GM10248 (cell line): ENCODE measurements around the gene LHFPL3.

Source experiments
- CTCF ChIA-PET: fragments of 300-600 bp; sonication (Branson Sonifier 250); formaldehyde crosslinking; extraction: SDS; loops from one replicate; lab custom pipeline; 2021; ENCODE audit warnings: antibody characterized with exemption; lab: Yijun Ruan, JAX
- POLR2A ChIA-PET: fragments of 350-650 bp; sonication (Branson Sonifier 250); formaldehyde crosslinking; extraction: SDS; loops from one replicate; lab custom pipeline; 2020; ENCODE audit warnings: antibody characterized with exemption; lab: Yijun Ruan, JAX
- DNase-seq: peaks from one replicate; pipeline ENCODE4 v3.0.0; 2012; ENCODE audit errors: extremely low spot score
- TF ChIP-seq, protein P1 (sequence below): IDR thresholded peaks from 2 replicates; pipeline ENCODE4 v1.5.1; 2012; ENCODE audit warnings: mild to moderate bottlenecking, low read depth; ENCODE audit errors: extremely low read depth, missing control alignments, control extremely low read depth

LHFPL3 gene

DNA sequence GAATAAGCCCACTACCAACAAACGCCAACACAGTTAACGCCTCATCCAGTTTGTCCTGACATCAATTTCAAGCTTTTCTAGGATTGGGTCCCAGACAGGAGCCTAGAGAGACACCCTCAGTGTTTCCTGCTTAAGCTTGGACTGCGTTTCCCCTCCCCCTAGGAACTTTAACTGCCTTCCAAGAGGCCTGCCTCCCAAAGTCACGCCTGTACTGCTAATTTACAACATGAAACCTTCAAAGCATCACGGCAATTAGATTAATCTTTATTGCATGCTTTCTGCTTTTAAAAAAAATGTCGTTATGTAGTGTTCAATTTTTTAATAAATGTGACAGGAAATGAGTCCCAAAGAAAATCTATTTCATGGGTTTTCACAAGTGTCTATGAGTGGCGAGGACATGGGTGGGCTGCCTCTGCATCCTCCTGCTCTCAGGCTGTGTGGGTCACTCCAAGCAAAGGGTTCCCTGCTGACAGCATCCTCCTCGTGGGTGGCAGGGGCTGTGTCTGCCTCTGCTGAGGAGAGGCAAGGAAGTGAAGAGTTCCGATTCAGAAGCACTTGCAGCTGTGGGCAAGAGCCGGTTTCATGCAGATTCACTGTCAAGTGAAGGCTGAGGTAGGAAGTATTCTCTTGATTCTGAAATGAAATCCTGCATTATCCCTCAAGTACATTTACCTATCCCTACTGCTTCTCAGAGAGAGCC lies 492.6 kb downstream of the LHFPL3 start:
- no peak for DNase-seq
- TF ChIP-seq, protein P1, sequence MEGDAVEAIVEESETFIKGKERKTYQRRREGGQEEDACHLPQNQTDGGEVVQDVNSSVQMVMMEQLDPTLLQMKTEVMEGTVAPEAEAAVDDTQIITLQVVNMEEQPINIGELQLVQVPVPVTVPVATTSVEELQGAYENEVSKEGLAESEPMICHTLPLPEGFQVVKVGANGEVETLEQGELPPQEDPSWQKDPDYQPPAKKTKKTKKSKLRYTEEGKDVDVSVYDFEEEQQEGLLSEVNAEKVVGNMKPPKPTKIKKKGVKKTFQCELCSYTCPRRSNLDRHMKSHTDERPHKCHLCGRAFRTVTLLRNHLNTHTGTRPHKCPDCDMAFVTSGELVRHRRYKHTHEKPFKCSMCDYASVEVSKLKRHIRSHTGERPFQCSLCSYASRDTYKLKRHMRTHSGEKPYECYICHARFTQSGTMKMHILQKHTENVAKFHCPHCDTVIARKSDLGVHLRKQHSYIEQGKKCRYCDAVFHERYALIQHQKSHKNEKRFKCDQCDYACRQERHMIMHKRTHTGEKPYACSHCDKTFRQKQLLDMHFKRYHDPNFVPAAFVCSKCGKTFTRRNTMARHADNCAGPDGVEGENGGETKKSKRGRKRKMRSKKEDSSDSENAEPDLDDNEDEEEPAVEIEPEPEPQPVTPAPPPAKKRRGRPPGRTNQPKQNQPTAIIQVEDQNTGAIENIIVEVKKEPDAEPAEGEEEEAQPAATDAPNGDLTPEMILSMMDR, result no peak
- POLR2A ChIA-PET, result no interaction called here
- CTCF ChIA-PET, result no interaction called here

DNA sequence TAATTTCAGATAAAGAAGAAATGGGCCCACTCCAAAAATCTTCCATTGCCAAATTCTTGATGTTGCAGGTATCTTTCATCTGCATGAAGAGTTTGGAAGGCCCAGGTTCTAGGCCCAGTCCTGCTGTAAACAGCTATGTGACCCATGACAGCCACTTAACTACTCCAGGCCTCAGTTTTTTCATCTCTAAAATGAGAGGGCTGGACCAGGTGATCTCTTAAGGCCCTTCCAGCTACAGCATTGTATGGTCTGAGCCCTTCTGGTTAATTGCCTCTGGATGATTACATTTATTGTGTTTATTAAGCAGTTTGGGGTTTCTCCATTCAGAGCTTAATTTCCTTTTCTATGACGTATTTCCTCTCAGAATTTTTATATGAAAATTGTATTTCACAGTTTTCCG lies 494.8 kb downstream of the LHFPL3 start:
- ChIA-PET CTCF (interaction anchor here (1.0 to 1.9 kb wide), 4 partner anchors 9 to 25 kb away, joined by 4 to 5 read pairs (median 5); no protein-coding TSS in a partner anchor), POLR2A (no interaction called here)
- TF ChIP-seq, protein P1, result no peak
- DNase-seq, result no peak

DNA sequence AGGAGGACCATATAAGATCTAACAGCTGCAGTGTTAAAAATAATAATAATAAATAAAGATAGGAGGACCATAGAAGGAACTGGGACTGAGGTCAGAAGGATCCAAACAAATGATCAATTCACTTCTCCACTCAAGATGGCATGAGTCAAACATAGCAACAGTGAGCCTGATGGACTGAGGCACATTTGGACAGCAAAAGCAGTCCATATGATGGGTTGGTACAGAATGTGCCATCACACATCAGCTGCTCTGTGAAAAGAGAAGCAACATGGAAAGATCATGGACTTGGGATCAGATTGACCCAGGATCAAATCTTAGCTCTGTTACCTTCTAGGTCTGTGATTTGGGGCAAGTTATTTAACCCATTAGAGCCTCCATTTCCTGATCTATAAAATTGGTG lies 496.7 kb downstream of the LHFPL3 start:
- TF ChIP-seq, protein P1, result no peak
- CTCF ChIA-PET, result interaction anchor here (1.2 to 2.8 kb wide), 5 partner anchors 11 to 182 kb away, joined by 5 to 20 read pairs (median 5); no protein-coding TSS in a partner anchor
- POLR2A ChIA-PET, result no interaction called here
- DNase-seq, result no peak

DNA sequence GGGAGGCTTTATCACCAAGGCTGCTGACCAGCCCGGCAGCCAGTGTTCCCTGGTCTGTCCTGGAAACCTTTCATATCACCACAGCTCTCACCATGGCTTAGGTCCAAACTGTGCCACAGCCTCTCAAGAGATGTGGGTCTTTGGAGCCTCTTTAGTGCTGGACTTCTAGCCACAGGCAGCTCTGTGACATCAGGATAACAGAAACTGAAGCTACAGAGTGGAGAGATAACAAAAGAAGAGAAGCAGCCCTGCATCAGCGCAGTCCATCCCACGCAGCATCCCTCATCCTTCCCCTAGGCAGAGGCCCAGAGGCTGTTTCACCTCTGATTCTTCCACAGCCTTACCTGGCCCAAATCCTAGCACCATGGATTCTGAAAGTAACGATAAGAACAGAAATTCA lies 497.7 kb downstream of the LHFPL3 start:
- CTCF ChIA-PET, result interaction anchor here (1.2 to 2.8 kb wide), 4 partner anchors 10 to 57 kb away, joined by 5 to 20 read pairs (median 6); no protein-coding TSS in a partner anchor
- POLR2A ChIA-PET, result no interaction called here
- no peak for DNase-seq
- TF ChIP-seq, protein P1, result no peak

DNA sequence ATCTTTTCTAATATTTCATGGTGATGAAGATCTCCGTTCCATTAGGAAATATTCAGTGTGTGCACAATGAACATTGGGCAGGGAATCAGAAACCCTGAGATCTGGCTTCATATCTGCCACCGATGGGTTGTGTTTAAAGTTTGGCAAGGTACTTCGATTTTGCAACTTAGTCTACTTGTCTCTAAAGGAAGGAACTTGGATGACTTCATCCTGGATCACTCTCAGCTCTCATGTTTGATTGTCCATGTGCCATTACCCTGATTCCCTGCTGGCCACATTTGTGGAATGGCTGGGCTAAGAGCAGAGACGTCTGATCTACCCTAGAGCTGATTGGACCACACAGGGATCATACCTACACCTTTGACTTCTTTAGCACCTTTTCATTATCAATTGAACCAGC lies 508.6 kb downstream of the LHFPL3 start:
- DNase-seq, result no peak
- ChIA-PET CTCF (interaction anchor here (0.9 to 5.2 kb wide), 6 partner anchors 10 to 47 kb away, joined by 3 to 45 read pairs (median 4); no protein-coding TSS in a partner anchor), POLR2A (no interaction called here)
- TF ChIP-seq, protein P1, result no peak

GRCh38 chr7:104838537-104839299 lies 510.3 kb downstream of the LHFPL3 start:
- ChIA-PET CTCF (interaction anchor here (1.0 to 5.2 kb wide), 5 partner anchors 9 to 45 kb away, joined by 3 to 45 read pairs (median 4); no protein-coding TSS in a partner anchor), POLR2A (no interaction called here)
- TF ChIP-seq, protein P1, result no peak
- DNase-seq, result no peak
